Keratinocyte (primary cell): ENCODE results near the gene AFG1L. TPM values are rescaled to one million over a fixed set of nuclear protein-coding genes. Genes with fewer than 3 reads are reported as not detected.

Experiments
- DNase-seq: peaks from one replicate; pipeline ENCODE4 v3.0.0-alpha.2; 2011; ENCODE audit warnings: low read depth, missing footprints, low spot score
- FAIRE-seq: peaks from 2 replicates; lab custom pipeline; 2011; peaks lifted over from hg19 to GRCh38; lab: Jason Lieb, UNC
- H2AFZ ChIP-seq: 2 replicates; pipeline ENCODE4 v1.6.0; 2012; ENCODE audit warnings: low read length, control low read depth, inconsistent platforms; ENCODE audit not compliant: control insufficient read depth
- H3K27ac ChIP-seq: 2 replicates; pipeline ENCODE4 v1.5.1; 2011; ENCODE audit warnings: low read length; ENCODE audit not compliant: control insufficient read depth, insufficient read depth
- H3K27me3 ChIP-seq: 3 replicates; pipeline ENCODE4 v1.6.0; 2011; ENCODE audit warnings: low read length; ENCODE audit not compliant: control insufficient read depth, insufficient read depth; ENCODE audit errors: extremely low read depth
- H3K36me3 ChIP-seq, 2 experiments: 2 replicates in 1 of 2; 3 replicates in 1 of 2; pipeline ENCODE4 v1.5.1; 2011; ENCODE audit warnings: low read length in 2 of 2, mild to moderate bottlenecking in 1 of 2; ENCODE audit not compliant: control insufficient read depth in 2 of 2, insufficient read depth in 2 of 2; ENCODE audit errors: extremely low read depth in 1 of 2
- H3K4me1 ChIP-seq: 3 replicates; pipeline ENCODE4 v1.5.1; 2011; ENCODE audit warnings: low read length; ENCODE audit not compliant: control insufficient read depth, insufficient read depth; ENCODE audit errors: extremely low read depth
- H3K4me2 ChIP-seq: 3 replicates; pipeline ENCODE4 v1.6.0; 2011; ENCODE audit warnings: low read depth, low read length; ENCODE audit not compliant: control insufficient read depth, insufficient read depth; ENCODE audit errors: extremely low read depth
- H3K4me3 ChIP-seq, 3 experiments: fragments of 200-600 bp in 1 of 3; sonication (generic) in 1 of 3; 2 replicates in 2 of 3; 3 replicates in 1 of 3; pipeline ENCODE4 v1.5.1; 2011 to 2016; ENCODE audit warnings: low read length in 3 of 3, mild to moderate bottlenecking in 3 of 3, control low read depth in 2 of 3, inconsistent platforms in 1 of 3, low read depth in 1 of 3, mixed read lengths in 1 of 3, mixed run types in 1 of 3, moderate library complexity in 1 of 3; ENCODE audit not compliant: control insufficient read depth in 2 of 3, insufficient read depth in 2 of 3; ENCODE audit errors: extremely low read depth in 1 of 3
- H3K79me2 ChIP-seq: 2 replicates; pipeline ENCODE4 v1.6.0; 2012; ENCODE audit warnings: low read length; ENCODE audit not compliant: control insufficient read depth, insufficient read depth
- H3K9ac ChIP-seq: 3 replicates; pipeline ENCODE4 v1.6.0; 2011; ENCODE audit warnings: low read length; ENCODE audit not compliant: control insufficient read depth, insufficient read depth; ENCODE audit errors: extremely low read depth
- H3K9me1 ChIP-seq: 3 replicates; pipeline ENCODE4 v1.6.0; 2011; ENCODE audit warnings: low read length; ENCODE audit not compliant: control insufficient read depth, insufficient read depth; ENCODE audit errors: extremely low read depth
- H3K9me3 ChIP-seq: 2 replicates; pipeline ENCODE4 v1.5.1; 2012; ENCODE audit warnings: low read depth, low read length; ENCODE audit not compliant: control insufficient read depth
- H4K20me1 ChIP-seq: 3 replicates; pipeline ENCODE4 v1.6.0; 2011; ENCODE audit warnings: low read length; ENCODE audit not compliant: control insufficient read depth, insufficient read depth; ENCODE audit errors: extremely low read depth
- EZH2 ChIP-seq: IDR thresholded peaks from one replicate; pipeline ENCODE4 v1.6.1; 2012; ENCODE audit warnings: inconsistent platforms, mild to moderate bottlenecking, low read length, moderate library complexity
- dilution Hi-C: fragments of 300-500 bp; cut with MboI; formaldehyde crosslinking; loops from one replicate; pipeline ENCODE4 v1.7.0; 2020; ENCODE audit warnings: low sequenced_read_pairs; ENCODE audit not compliant: extremely low pct_ligation_motif_present
- polyA plus RNA-seq, 5 experiments: library from polyadenylated mRNA; depleted of rRNA in 3 of 5; stranded (reverse) in 3 of 5; stranded (forward) in 1 of 5; unstranded in 1 of 5; fragments of >200 nt; gene quantifications; 1 replicate in 1 of 5; 2 replicates in 3 of 5; 3 replicates in 1 of 5; pipeline versions ENCODE4 v1.2.1 to v1.2.3, GENCODE V29; 2011 to 2012; ENCODE audit warnings: missing spikeins in 2 of 5, low read depth in 1 of 5, low replicate concordance in 1 of 5
- TF ChIP-seq, protein P1 (sequence below), 3 experiments: IDR thresholded peaks in 1 of 3; conservative IDR thresholded peaks in 1 of 3; optimal IDR thresholded peaks in 1 of 3; 2 replicates in 2 of 3; 3 replicates in 1 of 3; pipeline versions ENCODE3 to v1.5.1; 2011; ENCODE audit warnings: low read length in 3 of 3, mild to moderate bottlenecking in 3 of 3, moderate library complexity in 2 of 3, control low read depth in 1 of 3, inconsistent platforms in 1 of 3; ENCODE audit not compliant: insufficient read depth in 2 of 3; ENCODE audit errors: extremely low read depth in 1 of 3

Gene AFG1L
- polyA plus RNA-seq, 1 donor (not counting 4 experiments of a cell fraction or from before 2014, with no cell fraction given) = 3.1 TPM

DNA sequence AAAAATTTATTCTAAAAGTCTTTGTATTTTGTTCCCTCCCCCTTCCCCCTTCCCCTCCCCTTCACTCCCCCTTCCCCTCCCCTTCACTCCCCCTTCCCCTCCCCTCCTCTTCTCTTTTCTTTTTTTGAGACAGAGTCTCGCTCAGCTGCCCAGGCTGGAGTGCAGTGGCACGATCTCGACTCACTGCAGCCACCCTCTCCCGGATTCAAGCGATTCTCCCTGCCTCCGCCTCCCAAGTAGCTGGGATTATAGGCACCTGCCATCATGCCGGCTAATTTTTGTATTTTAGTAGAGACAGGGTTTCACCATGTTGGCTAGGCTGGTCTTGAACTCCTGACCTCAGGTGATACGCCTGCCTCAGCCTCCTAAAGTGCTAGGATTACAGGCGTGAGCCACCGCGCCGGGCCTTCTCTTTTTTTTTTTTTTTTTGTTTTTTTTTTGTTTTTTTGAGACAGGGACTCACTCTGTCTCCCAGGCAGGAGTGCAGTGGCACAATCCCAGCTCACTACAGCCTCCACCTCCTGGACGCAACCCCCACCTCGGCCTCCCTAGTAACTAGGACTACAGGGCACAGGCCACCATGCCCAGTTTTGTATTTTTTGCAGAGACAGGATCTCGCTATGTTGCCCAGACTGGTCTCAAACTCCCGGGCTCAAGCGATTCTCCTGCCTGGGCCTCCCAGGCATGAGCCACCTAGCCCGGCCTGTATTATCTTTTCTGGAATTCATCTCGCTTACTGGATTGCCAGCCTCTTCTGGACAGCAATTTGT, 1.1 kb upstream of the AFG1L start:
- peak overlapping the region; percentile 96 for H3K27ac ChIP-seq
- H3K9me3 ChIP-seq = no peaks in the 10 kb centered on the region
- DNase-seq (no peak), FAIRE-seq (no peak)
- TF ChIP-seq, protein P1, sequence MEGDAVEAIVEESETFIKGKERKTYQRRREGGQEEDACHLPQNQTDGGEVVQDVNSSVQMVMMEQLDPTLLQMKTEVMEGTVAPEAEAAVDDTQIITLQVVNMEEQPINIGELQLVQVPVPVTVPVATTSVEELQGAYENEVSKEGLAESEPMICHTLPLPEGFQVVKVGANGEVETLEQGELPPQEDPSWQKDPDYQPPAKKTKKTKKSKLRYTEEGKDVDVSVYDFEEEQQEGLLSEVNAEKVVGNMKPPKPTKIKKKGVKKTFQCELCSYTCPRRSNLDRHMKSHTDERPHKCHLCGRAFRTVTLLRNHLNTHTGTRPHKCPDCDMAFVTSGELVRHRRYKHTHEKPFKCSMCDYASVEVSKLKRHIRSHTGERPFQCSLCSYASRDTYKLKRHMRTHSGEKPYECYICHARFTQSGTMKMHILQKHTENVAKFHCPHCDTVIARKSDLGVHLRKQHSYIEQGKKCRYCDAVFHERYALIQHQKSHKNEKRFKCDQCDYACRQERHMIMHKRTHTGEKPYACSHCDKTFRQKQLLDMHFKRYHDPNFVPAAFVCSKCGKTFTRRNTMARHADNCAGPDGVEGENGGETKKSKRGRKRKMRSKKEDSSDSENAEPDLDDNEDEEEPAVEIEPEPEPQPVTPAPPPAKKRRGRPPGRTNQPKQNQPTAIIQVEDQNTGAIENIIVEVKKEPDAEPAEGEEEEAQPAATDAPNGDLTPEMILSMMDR (optimal IDR thresholded peaks at IDR 0.05 in 1 of 3, IDR thresholded peaks at IDR 0.05 in 1 of 3, conservative IDR thresholded peaks at IDR 0.05 in 1 of 3; ENCODE audit: extremely low read depth in 1 of 3, insufficient read depth in 2 of 3, low read length in 3 of 3) = no peak
- no peak for TF ChIP-seq EZH2
- H3K4me2 ChIP-seq = peak overlapping the region; percentile 97
- no peaks in the 10 kb centered on the region for H3K36me3 ChIP-seq
- no peaks in the 10 kb centered on the region for H3K9me1 ChIP-seq
- H3K4me3 ChIP-seq = peak overlapping the region; percentile 63 to 99 (median 95)
- H4K20me1 ChIP-seq = no peaks in the 10 kb centered on the region
- H3K27me3 ChIP-seq = no peaks in the 10 kb centered on the region
- H3K4me1 ChIP-seq = peaks cover 3% of the 10 kb centered on the region
- H2AFZ ChIP-seq = peak overlapping the region; percentile 97
- dilution Hi-C loops = no loop called here
- H3K9ac ChIP-seq = no peak overlapping the region
- peaks cover 3% of the 10 kb centered on the region for H3K79me2 ChIP-seq

DNA sequence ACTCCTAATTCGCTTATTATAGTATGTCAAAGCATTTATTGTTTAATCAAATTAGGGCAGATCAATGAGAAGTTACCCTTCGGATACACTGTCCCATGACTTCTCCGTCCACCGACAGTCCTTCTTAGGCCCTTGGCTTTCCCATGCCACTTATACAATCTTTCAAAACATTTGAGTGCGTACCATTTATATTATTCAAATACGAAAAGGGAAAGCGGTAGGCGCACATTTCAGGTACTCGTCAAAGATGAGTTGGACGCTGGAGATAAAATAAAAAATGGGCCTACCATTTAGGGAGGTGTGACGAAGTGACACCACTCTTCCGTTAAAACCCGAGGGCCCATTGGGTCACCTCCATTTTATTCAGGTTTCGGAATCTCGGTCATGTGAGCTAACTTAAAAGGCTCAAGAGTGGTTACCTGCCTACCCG, 542 bp upstream of the AFG1L start:
- Histone ChIP-seq H3K27ac (peak overlapping the region; percentile 96), H2AFZ (peak overlapping the region; percentile 97), H3K9me3 (no peaks in the 10 kb centered on the region), H3K79me2 (peaks cover 3% of the 10 kb centered on the region), H3K27me3 (no peaks in the 10 kb centered on the region), H3K9ac (peak overlapping the region; percentile 95), H3K4me1 (peaks cover 3% of the 10 kb centered on the region), H3K9me1 (no peaks in the 10 kb centered on the region), H3K4me2 (peak overlapping the region; percentile 97), H4K20me1 (no peaks in the 10 kb centered on the region), H3K36me3 (no peaks in the 10 kb centered on the region), H3K4me3 (peak overlapping the region; percentile 63 to 99 (median 95))
- DNase-seq = peak; percentile 15
- FAIRE-seq = no peak
- dilution Hi-C loops = no loop called here
- TF ChIP-seq EZH2 = no peak
- TF ChIP-seq, protein P1 (optimal IDR thresholded peaks at IDR 0.05 in 1 of 3, IDR thresholded peaks at IDR 0.05 in 1 of 3, conservative IDR thresholded peaks at IDR 0.05 in 1 of 3; ENCODE audit: extremely low read depth in 1 of 3, insufficient read depth in 2 of 3, low read length in 3 of 3) = no peak
